ENCODE measurements around the gene TAOK1.

Gene TAOK1

DNA sequence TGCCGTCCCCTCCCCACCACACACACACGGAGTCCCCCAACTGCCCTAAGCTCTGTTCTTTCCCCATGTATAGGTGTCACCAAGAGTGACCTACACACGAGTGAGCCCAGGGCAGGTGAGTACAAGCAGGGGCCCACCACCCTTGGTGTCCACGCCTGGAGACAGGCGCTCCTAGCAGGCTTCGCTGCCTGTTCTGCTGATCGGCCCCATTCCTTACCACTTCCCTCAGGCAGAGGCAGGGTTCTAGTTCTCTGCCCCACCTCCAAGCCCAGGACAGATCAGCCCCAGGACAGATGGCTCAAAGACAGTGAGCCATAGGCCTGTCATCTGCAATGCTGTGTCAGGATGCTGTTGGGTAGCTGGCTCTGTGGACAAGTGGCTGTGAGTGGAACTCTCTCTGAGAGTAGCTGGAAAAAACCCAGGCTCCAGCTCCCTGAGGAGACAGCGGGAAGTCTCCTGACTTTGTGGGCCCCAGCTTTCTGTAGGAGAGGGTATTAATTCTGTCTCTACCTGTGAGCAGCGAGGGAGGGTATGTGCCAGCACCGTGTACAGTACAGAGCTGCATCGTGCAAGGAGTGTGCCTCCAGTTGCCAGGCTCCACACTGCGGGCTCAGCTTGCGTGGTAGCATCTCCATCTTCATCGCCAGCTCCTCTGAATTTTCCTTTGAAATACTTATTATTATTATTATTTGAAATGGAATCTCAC, 179.2 kb downstream of the TAOK1 start:
- peak overlapping the region; percentile 72 to 90 for H3K4me3 ChIP-seq
- peak overlapping the region; percentile 87 to 89 for H3K27ac ChIP-seq
- H3K27me3 ChIP-seq: no peaks in the 10 kb centered on the region
- TF ChIP-seq, protein P1, sequence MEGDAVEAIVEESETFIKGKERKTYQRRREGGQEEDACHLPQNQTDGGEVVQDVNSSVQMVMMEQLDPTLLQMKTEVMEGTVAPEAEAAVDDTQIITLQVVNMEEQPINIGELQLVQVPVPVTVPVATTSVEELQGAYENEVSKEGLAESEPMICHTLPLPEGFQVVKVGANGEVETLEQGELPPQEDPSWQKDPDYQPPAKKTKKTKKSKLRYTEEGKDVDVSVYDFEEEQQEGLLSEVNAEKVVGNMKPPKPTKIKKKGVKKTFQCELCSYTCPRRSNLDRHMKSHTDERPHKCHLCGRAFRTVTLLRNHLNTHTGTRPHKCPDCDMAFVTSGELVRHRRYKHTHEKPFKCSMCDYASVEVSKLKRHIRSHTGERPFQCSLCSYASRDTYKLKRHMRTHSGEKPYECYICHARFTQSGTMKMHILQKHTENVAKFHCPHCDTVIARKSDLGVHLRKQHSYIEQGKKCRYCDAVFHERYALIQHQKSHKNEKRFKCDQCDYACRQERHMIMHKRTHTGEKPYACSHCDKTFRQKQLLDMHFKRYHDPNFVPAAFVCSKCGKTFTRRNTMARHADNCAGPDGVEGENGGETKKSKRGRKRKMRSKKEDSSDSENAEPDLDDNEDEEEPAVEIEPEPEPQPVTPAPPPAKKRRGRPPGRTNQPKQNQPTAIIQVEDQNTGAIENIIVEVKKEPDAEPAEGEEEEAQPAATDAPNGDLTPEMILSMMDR (IDR thresholded peaks at IDR 0.05): no peak
- H3K9me3 ChIP-seq: no peaks in the 10 kb centered on the region
- H3K36me3 ChIP-seq: peaks cover 1 to 18% (median 7%) of the 10 kb centered on the region in 3 donors
- intact Hi-C loops (cut with DNase I; ENCODE audit: low total_unique reads): loop anchor here (10.0 kb wide), 1 partner anchor 195 kb away; no protein-coding TSS in a partner anchor
- peaks cover 0 to 65% (median 38%) of the 10 kb centered on the region in 4 donors for H3K4me1 ChIP-seq
- DNase-seq: peak in 1 of 2 donors; percentile 68

DNA sequence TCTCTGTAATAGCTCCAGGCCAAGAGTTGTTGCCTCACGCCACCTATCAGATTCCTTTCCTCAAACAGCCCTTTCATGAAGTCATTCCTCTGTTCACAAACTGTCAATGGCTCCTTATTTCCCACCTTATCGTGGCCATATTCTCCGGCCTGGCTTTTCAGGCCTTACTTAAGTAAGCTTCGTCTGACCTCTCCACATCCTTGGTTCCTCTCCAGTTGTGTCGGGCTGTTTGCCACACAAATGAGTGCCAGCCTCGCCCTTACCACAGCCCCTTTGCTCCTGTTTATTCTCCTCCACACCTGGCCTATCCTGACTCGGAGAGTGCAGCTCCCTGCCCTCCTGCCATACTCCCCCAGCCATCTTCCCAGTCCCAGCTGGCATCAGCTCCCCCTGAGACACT, 180.4 kb downstream of the TAOK1 start:
- Histone ChIP-seq H3K4me1 (peaks cover 0 to 65% (median 37%) of the 10 kb centered on the region in 4 donors), H3K27me3 (no peaks in the 10 kb centered on the region), H3K36me3 (peaks cover 12 to 29% (median 18%) of the 10 kb centered on the region in 3 donors), H3K4me3 (no peak overlapping the region), H3K9me3 (no peaks in the 10 kb centered on the region), H3K27ac (no peak overlapping the region)
- TF ChIP-seq, protein P1 (IDR thresholded peaks at IDR 0.05): no peak
- intact Hi-C loops (cut with DNase I; ENCODE audit: low total_unique reads): no loop called here
- peak in 1 of 2 donors; percentile 45 for DNase-seq

DNA sequence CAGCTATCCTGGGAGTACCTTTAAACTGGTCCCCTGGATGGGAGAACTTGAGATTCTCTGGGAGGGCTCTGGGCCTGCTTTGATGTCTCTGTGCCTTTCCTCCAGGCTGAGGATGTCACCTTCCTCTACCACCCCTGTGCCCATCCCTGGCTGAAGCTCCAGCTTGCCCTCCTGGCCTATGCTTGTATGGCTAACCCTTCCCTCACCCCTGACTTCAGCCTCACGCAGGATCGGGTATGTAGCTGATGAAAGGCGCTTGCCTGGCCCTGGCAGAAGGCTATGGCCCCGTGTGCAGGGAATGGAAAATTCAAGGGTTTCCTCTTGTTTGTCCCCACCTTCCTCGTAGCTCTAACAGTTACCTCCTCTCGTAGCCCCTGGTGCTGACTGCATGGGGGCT, 181.3 kb downstream of the TAOK1 start:
- Histone ChIP-seq H3K4me3 (no peak overlapping the region), H3K9me3 (no peaks in the 10 kb centered on the region), H3K36me3 (peaks cover 20 to 38% (median 28%) of the 10 kb centered on the region in 3 donors), H3K27me3 (no peaks in the 10 kb centered on the region), H3K27ac (no peak overlapping the region), H3K4me1 (peaks cover 0 to 58% (median 28%) of the 10 kb centered on the region in 4 donors)
- TF ChIP-seq, protein P1 (IDR thresholded peaks at IDR 0.05): no peak
- intact Hi-C loops (cut with DNase I; ENCODE audit: low total_unique reads): no loop called here
- DNase-seq: peak in 1 of 2 donors; percentile 44

DNA sequence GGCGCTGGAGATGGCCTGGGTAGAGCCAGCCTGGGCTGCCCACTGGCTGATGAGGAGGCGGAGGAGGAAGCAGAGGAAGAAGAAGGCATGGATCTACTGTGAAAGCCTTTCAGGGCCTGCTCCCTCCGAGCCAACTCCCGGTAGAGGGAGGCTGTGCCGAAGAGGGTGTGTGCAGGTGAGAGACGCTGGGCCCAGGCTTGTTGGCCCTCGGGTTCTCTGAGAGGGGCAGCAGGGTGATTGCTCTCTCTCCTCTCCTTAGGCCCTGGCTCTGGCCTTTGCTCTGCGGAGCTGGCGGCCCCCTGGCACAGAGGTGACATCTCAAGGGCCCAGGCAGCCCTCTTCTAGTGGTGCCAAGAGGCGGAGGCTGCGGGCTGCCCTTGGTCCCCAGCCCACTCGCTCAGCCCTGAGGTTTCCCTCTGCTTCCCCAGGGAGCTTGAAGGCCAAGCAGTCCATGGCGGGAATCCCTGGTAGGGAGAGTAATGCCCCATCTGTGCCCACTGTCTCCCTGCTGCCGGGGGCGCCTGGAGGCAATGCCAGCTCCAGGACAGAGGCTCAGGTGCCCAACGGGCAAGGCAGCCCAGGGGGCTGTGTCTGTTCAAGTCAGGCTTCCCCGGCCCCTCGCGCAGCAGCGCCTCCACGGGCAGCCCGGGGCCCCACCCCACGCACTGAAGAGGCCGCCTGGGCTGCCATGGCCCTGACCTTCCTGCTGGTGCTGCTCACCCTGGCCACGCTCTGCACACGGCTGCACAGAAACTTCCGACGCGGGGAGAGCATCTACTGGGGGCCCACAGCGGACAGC, 181.9 kb downstream of the TAOK1 start:
- Histone ChIP-seq H3K27ac (peak overlapping the region; percentile 29 to 42), H3K27me3 (no peaks in the 10 kb centered on the region), H3K36me3 (peaks cover 22 to 44% (median 34%) of the 10 kb centered on the region in 3 donors), H3K9me3 (no peaks in the 10 kb centered on the region), H3K4me3 (peak overlapping the region; percentile 40 to 51), H3K4me1 (peaks cover 0 to 52% (median 26%) of the 10 kb centered on the region in 4 donors)
- intact Hi-C loops (cut with DNase I; ENCODE audit: low total_unique reads): no loop called here
- peak in 1 of 2 donors; percentile 68 for DNase-seq
- TF ChIP-seq, protein P1 (IDR thresholded peaks at IDR 0.05): no peak

DNA sequence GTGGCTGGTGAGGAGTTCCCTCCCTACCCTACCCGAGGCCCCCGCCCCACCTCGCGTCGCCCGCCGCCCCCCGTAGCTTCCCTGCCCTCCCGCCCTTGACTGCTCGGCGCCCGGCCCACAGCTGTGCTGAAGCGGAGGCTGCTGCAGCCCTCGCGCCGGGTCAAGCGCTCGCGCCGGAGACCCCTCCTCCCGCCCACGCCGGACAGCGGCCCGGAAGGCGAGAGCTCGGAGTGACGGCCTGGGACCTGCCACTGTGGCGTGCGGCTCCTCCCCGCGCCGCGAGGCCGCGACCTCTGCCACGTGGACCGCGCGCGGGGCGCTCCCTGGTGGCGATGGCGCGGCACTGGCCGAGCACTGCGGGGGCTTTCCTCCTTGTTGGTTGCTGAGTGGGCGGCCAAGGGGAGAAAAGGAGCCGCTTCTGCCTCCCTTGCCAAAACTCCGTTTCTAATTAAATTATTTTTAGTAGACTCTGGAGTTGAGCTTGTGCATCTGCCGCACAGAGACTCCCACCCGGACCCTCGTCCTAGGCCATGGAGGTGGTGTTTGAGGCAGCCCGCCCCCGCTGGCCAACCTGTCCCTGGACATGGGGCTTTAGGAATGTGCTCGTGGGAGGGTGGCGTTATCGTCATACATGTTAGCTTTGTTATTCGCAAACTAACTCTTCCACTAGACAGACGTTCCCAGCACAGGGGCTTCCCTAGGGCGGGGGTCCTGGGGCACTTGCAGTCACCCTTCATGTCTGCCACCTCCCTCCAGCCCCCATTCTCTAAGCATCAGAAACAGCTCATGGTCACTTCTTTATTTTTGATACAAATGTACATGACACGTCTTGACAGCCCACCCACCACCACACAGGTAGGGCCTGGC, 182.8 kb downstream of the TAOK1 start:
- Histone ChIP-seq H3K36me3 (peaks cover 22 to 53% (median 42%) of the 10 kb centered on the region in 3 donors), H3K27ac (peak overlapping the region; percentile 29 to 42), H3K27me3 (no peaks in the 10 kb centered on the region), H3K4me1 (peaks cover 0 to 55% (median 24%) of the 10 kb centered on the region in 4 donors), H3K4me3 (peak overlapping the region; percentile 40 to 51), H3K9me3 (no peaks in the 10 kb centered on the region)
- TF ChIP-seq, protein P1 (IDR thresholded peaks at IDR 0.05): peak; percentile 70 to 73
- DNase-seq: peak in 1 of 2 donors; percentile 77
- intact Hi-C loops (cut with DNase I; ENCODE audit: low total_unique reads): no loop called here

All from tibial artery (tissue), 4 donors.